Breast epithelium (tissue), 4 donors: ENCODE results near the gene ELK4. TPM values are rescaled to one million over a fixed set of nuclear protein-coding genes. Genes with fewer than 3 reads are reported as not detected.

ENCODE experiments used
- DNase-seq, 2 donors: peaks; one replicate each; pipeline ENCODE4 v3.0.0-alpha.2; 2019; ENCODE audit warnings: low spot score in 2 of 2
- H3K27ac ChIP-seq, 2 donors: fragments of 200-600 bp; sonication (generic) in 1 of 2; one replicate each; pipeline ENCODE4 v1.5.1; 2016 to 2019; ENCODE audit warnings: mild to moderate bottlenecking in 1 of 2
- H3K27me3 ChIP-seq, 2 donors: fragments of 200-600 bp; sonication (generic) in 1 of 2; one replicate each; pipeline versions ENCODE4 v1.5.1 to v1.6.0; 2017 to 2019; ENCODE audit warnings: control low read depth in 1 of 2, mild to moderate bottlenecking in 1 of 2
- H3K36me3 ChIP-seq: fragments of 200-600 bp; one replicate; pipeline ENCODE4 v1.5.1; 2019
- H3K4me1 ChIP-seq, 2 donors: fragments of 200-600 bp; sonication (generic); one replicate each; pipeline ENCODE4 v1.5.1; 2016 to 2019; ENCODE audit warnings: control low read depth in 1 of 2
- H3K4me3 ChIP-seq, 3 donors: fragments of 200-600 bp; sonication (generic); 1 replicate in 2 of 3; 2 replicates in 1 of 3; pipeline ENCODE4 v1.5.1; 2016 to 2019; ENCODE audit warnings: mild to moderate bottlenecking in 3 of 3, moderate library complexity in 2 of 3
- H3K9me3 ChIP-seq, 2 donors: fragments of 200-600 bp; sonication (generic) in 1 of 2; one replicate each; pipeline ENCODE4 v1.5.1; 2016 to 2019; ENCODE audit warnings: control low read depth in 1 of 2
- CTCF ChIP-seq, 3 donors: fragments of 450-650 bp; IDR thresholded peaks; one replicate each; pipeline ENCODE4 v1.5.1; 2016 to 2017; ENCODE audit warnings: antibody characterized with exemption in 3 of 3, mild to moderate bottlenecking in 3 of 3, moderate library complexity in 3 of 3
- POLR2A ChIP-seq: fragments of 450-650 bp; IDR thresholded peaks from one replicate; pipeline ENCODE4 v1.6.1; 2016; ENCODE audit warnings: antibody characterized with exemption, mild to moderate bottlenecking, moderate library complexity
- POLR2AphosphoS5 ChIP-seq, 3 donors: sonication (generic); formaldehyde crosslinking; IDR thresholded peaks; one replicate each; pipeline ENCODE4 v1.6.1; 2017; ENCODE audit warnings: antibody characterized with exemption in 3 of 3
- intact Hi-C: fragments of 100-400 bp; cut with DNase I; formaldehyde crosslinking; loops from one replicate; pipeline ENCODE4 v1.15.1; 2023; ENCODE audit warnings: low total_unique reads
- total RNA-seq, 3 donors: library from RNA; depleted of rRNA; stranded (reverse); fragments of >200 nt; gene quantifications; one replicate each; pipeline ENCODE4 v1.1.0, GENCODE V29; 2016

ELK4 gene
- total RNA-seq, 3 donors from 2014 or later, result 22.6 to 32.5 (median 26.5) TPM

- H3K4me3 ChIP-seq, result no peak overlapping the region
- H3K36me3 ChIP-seq, result no peaks in the 10 kb centered on the region
- H3K27me3 ChIP-seq, result no peaks in the 10 kb centered on the region
- no peak for DNase-seq
- H3K9me3 ChIP-seq, result no peaks in the 10 kb centered on the region
- peaks cover 0 to 7% of the 10 kb centered on the region in 2 donors for H3K4me1 ChIP-seq
- intact Hi-C loops, result no loop called here
- TF ChIP-seq CTCF (IDR thresholded peaks at IDR 0.05), result no peak
- TF ChIP-seq POLR2A, result no peak
- no peak for TF ChIP-seq POLR2AphosphoS5 (IDR thresholded peaks at IDR 0.05)
- H3K27ac ChIP-seq, result no peak overlapping the region
Observed at GRCh38 chr1:205633421-205633976, 1.7 kb upstream of the ELK4 start.

- H3K27ac ChIP-seq, result peak overlapping the region; percentile 96 to 100
- H3K9me3 ChIP-seq, result no peaks in the 10 kb centered on the region
- no peaks in the 10 kb centered on the region for H3K27me3 ChIP-seq
- TF ChIP-seq CTCF (IDR thresholded peaks at IDR 0.05), result no peak
- TF ChIP-seq POLR2AphosphoS5 (IDR thresholded peaks at IDR 0.05), result no peak
- no peak for TF ChIP-seq POLR2A
- DNase-seq, result no peak
- peaks cover 0 to 7% of the 10 kb centered on the region in 2 donors for H3K4me1 ChIP-seq
- intact Hi-C loops, result no loop called here
- H3K36me3 ChIP-seq, result no peaks in the 10 kb centered on the region
- peak overlapping the region; percentile 58 to 96 (median 75) for H3K4me3 ChIP-seq
Observed at GRCh38 chr1:205632669-205633169, 908 bp upstream of the ELK4 start.

GRCh38 chr1:205631010-205631767 lies 622 bp downstream of the ELK4 start:
- Histone ChIP-seq H3K27ac (peak overlapping the region; percentile 96 to 100), H3K4me3 (peak overlapping the region; percentile 58 to 96 (median 75)), H3K9me3 (no peaks in the 10 kb centered on the region), H3K27me3 (no peaks in the 10 kb centered on the region), H3K4me1 (peaks cover 0 to 7% of the 10 kb centered on the region in 2 donors), H3K36me3 (no peaks in the 10 kb centered on the region)
- no peak for TF ChIP-seq CTCF (IDR thresholded peaks at IDR 0.05)
- TF ChIP-seq POLR2AphosphoS5 (IDR thresholded peaks at IDR 0.05), result peak; percentile 30 to 55 (median 33)
- no peak for TF ChIP-seq POLR2A
- DNase-seq, result peak; percentile 57 to 62
- intact Hi-C loops, result no loop called here

GRCh38 chr1:205630651-205631009 lies 1.2 kb downstream of the ELK4 start:
- H3K4me3 ChIP-seq, result peak overlapping the region; percentile 58 to 96 (median 75)
- no peaks in the 10 kb centered on the region for H3K27me3 ChIP-seq
- H3K27ac ChIP-seq, result peak overlapping the region; percentile 96 to 100
- H3K4me1 ChIP-seq, result peaks cover 0 to 7% of the 10 kb centered on the region in 2 donors
- no peak for TF ChIP-seq CTCF (IDR thresholded peaks at IDR 0.05)
- TF ChIP-seq POLR2A, result no peak
- TF ChIP-seq POLR2AphosphoS5 (IDR thresholded peaks at IDR 0.05), result no peak
- intact Hi-C loops, result no loop called here
- no peak for DNase-seq
- H3K36me3 ChIP-seq, result no peaks in the 10 kb centered on the region
- no peaks in the 10 kb centered on the region for H3K9me3 ChIP-seq

GRCh38 chr1:205630241-205630640 lies 1.6 kb downstream of the ELK4 start:
- H3K27ac ChIP-seq, result peak overlapping the region; percentile 96 to 100

More at GRCh38 chr1:205630241-205630640, 1.6 kb downstream of the ELK4 start:
- intact Hi-C loops, result no loop called here
- Histone ChIP-seq H3K9me3 (no peaks in the 10 kb centered on the region), H3K4me1 (peaks cover 0 to 7% of the 10 kb centered on the region in 2 donors), H3K36me3 (no peaks in the 10 kb centered on the region), H3K27me3 (no peaks in the 10 kb centered on the region), H3K4me3 (peak overlapping the region; percentile 58 to 96 (median 75))
- no peak for TF ChIP-seq CTCF (IDR thresholded peaks at IDR 0.05)
- no peak for TF ChIP-seq POLR2A
- no peak for TF ChIP-seq POLR2AphosphoS5 (IDR thresholded peaks at IDR 0.05)
- DNase-seq, result no peak
